ENCODE results near the gene RNU6-9.

RNU6-9 gene

DNA sequence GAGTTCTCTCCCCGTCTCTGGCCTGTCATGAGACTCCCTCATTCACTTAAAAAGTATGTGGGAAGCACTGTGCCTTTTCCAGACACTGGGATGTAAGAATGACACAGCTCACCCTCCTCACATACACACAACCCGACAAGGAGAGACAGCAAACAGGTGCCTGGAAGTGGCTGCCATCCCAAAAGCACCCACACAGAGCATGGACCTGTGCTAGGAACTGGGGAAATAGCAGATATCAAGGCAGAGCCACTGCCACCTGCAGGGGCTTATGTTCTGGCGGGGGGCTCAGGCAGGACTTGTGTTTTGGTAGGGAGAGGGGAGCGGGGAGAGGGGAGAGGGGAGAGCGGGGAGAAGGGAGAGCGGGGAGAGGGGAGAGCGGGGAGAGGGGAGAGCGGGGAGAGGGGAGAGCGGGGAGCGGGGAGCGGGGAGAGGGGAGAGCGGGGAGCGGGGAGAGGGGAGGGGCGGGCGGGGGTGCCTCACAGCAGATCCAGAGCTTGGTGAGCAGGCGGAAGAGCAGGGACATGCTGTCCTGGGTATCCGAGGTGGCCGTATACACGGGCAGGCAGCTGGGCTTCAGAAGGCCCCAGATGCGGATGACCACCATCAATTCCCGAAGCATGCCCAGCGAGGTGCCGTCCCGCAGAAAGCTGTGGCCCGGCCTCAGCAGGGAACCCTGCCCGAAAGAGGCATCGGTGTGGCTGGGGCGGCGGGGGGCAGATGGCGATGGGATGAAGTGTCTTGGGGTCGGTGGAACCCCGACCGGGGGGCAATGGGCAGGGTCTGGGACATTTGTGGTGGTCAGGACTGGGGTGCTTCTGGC, 21.6 kb upstream of the RNU6-9 start:
- TF ChIP-seq, protein P1, sequence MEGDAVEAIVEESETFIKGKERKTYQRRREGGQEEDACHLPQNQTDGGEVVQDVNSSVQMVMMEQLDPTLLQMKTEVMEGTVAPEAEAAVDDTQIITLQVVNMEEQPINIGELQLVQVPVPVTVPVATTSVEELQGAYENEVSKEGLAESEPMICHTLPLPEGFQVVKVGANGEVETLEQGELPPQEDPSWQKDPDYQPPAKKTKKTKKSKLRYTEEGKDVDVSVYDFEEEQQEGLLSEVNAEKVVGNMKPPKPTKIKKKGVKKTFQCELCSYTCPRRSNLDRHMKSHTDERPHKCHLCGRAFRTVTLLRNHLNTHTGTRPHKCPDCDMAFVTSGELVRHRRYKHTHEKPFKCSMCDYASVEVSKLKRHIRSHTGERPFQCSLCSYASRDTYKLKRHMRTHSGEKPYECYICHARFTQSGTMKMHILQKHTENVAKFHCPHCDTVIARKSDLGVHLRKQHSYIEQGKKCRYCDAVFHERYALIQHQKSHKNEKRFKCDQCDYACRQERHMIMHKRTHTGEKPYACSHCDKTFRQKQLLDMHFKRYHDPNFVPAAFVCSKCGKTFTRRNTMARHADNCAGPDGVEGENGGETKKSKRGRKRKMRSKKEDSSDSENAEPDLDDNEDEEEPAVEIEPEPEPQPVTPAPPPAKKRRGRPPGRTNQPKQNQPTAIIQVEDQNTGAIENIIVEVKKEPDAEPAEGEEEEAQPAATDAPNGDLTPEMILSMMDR (IDR thresholded peaks at IDR 0.05) = no peak

GRCh38 chr19:872266-872951, 20.9 kb upstream of the RNU6-9 start:
- TF ChIP-seq, protein P1 (IDR thresholded peaks at IDR 0.05) = no peak

GRCh38 chr19:873084-873483, 20.2 kb upstream of the RNU6-9 start:
- TF ChIP-seq, protein P1 (IDR thresholded peaks at IDR 0.05) = no peak

GRCh38 chr19:873561-874041, 19.7 kb upstream of the RNU6-9 start:
- TF ChIP-seq, protein P1 (IDR thresholded peaks at IDR 0.05) = no peak

- TF ChIP-seq, protein P1 (IDR thresholded peaks at IDR 0.05) = no peak
Observed at GRCh38 chr19:875265-875879, 17.9 kb upstream of the RNU6-9 start.

DNA sequence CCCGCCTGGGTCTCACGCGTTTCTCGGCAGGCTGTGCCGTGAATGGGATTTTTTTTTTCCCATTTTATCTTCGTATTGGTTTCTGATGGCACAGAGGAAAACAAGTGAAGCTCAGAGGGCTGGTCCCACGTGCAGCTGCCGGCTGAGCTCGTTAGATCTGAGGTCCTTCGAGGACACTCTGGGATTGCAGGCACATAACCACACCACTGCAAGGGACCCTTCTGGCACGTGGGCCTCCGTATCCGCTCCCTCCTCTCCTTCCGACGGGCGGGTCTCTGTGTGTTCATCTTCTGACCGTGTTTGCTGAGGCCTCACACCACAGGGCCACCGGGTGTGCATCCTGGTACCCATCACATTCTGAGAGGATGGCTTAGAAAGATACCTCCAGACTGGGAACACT, 17.2 kb upstream of the RNU6-9 start:
- TF ChIP-seq, protein P1 (IDR thresholded peaks at IDR 0.05) = no peak

DNA sequence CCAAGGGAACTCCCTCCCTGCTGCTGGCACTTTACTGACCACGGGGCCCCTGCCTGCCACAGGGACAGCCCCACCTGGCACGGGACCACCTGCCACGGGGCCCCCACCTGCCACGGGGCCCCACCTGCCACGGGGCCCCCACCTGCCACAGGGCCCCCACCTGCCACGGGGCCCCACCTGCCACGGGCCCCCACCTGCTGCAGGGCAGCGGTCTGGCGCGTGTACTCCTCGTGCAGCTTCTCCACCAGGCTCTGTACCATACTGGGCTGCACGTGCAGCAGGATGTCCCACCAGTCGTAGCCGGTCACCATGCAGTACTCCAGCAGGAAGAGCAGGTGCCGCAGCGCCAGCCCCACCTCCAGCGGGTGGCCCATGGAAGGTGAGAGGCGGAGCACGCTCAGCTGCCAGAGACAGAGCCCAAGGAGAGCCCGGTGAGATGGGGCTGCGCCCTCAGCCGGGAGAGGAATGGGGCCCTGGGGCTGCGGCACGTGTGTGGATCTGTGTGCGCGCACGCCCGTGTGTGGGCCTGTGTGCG, 16.4 kb upstream of the RNU6-9 start:
- TF ChIP-seq, protein P1 (IDR thresholded peaks at IDR 0.05) = no peak

All from LNCAP (cell line).